CD4-positive, alpha-beta memory T cell (primary cell): ENCODE results near the gene JMJD8. TPM values are rescaled to one million over a fixed set of nuclear protein-coding genes. Genes with fewer than 3 reads are reported as not detected.

ENCODE experiments used
- CTCF ChIA-PET: fragments of 350-600 bp; sonication (Branson Sonifier 250); formaldehyde crosslinking; loops from one replicate; lab custom pipeline; 2021; ENCODE audit warnings: inconsistent platforms; ENCODE audit not compliant: partially characterized antibody; lab: Charles Lee
- POLR2A ChIA-PET: fragments of 350-600 bp; sonication (Branson Sonifier 250); formaldehyde crosslinking; loops from one replicate; lab custom pipeline; 2021; ENCODE audit not compliant: partially characterized antibody; lab: Charles Lee
- DNase-seq, 5 donors: peaks; one replicate each; pipeline versions ENCODE4 v3.0.0 to v3.0.0-alpha.2; 2020 to 2022; ENCODE audit warnings: mixed read lengths in 1 of 5
- H3K27ac ChIP-seq: one replicate; pipeline ENCODE4 v1.7.0; 2013; ENCODE audit warnings: low read depth, low read length
- H3K27me3 ChIP-seq: 2 replicates; pipeline ENCODE4 v1.7.0; 2013; ENCODE audit warnings: mild to moderate bottlenecking, low read length, moderate library complexity; ENCODE audit not compliant: insufficient read depth
- H3K36me3 ChIP-seq: 2 replicates; pipeline ENCODE4 v1.7.0; 2013; ENCODE audit warnings: mild to moderate bottlenecking, low read length, moderate library complexity; ENCODE audit not compliant: insufficient read depth
- H3K4me1 ChIP-seq: 2 replicates; pipeline ENCODE4 v1.7.0; 2013; ENCODE audit warnings: mild to moderate bottlenecking, low read length, moderate library complexity; ENCODE audit not compliant: insufficient read depth
- H3K4me3 ChIP-seq, 2 donors: one replicate each; pipeline ENCODE4 v1.7.0; 2013; ENCODE audit warnings: low read length in 2 of 2, mild to moderate bottlenecking in 1 of 2
- H3K9me3 ChIP-seq, 2 donors: one replicate each; pipeline ENCODE4 v1.7.0; 2013; ENCODE audit warnings: low read length in 2 of 2, control low read depth in 1 of 2; ENCODE audit not compliant: control insufficient read depth in 1 of 2
- H3K27ac Mint-ChIP-seq, 7 donors: one replicate each; pipeline ENCODE4 v1.8.0; 2020 to 2021; ENCODE audit warnings: mixed read lengths in 7 of 7, mild to moderate bottlenecking in 6 of 7, inconsistent platforms in 3 of 7, moderate library complexity in 3 of 7
- H3K27me3 Mint-ChIP-seq, 2 donors: one replicate each; pipeline ENCODE4 v1.8.0; 2020 to 2021; ENCODE audit warnings: mixed read lengths in 2 of 2
- H3K36me3 Mint-ChIP-seq, 2 donors: one replicate each; pipeline ENCODE4 v1.8.0; 2020 to 2021; ENCODE audit warnings: mixed read lengths in 2 of 2, inconsistent platforms in 1 of 2, mild to moderate bottlenecking in 1 of 2
- H3K4me1 Mint-ChIP-seq, 4 donors: one replicate each; pipeline ENCODE4 v1.8.0; 2020 to 2021; ENCODE audit warnings: mixed read lengths in 4 of 4, mild to moderate bottlenecking in 1 of 4
- H3K4me3 Mint-ChIP-seq, 8 donors: one replicate each; pipeline ENCODE4 v1.8.0; 2020 to 2021; ENCODE audit warnings: mixed read lengths in 8 of 8, mild to moderate bottlenecking in 7 of 8, moderate library complexity in 6 of 8, inconsistent platforms in 3 of 8
- H3K9me3 Mint-ChIP-seq, 8 donors: one replicate each; pipeline ENCODE4 v1.8.0; 2020 to 2021; ENCODE audit warnings: mixed read lengths in 8 of 8, mild to moderate bottlenecking in 5 of 8, inconsistent platforms in 3 of 8, moderate library complexity in 1 of 8
- intact Hi-C: fragments of 100-400 bp; cut with micrococcal nuclease; formaldehyde crosslinking; loops from one replicate; pipeline ENCODE4 v1.15.1; 2023
- polyA plus RNA-seq, 2 donors: library from polyadenylated mRNA; unstranded; fragments of 300-500 nt; fragmentation: Illumina TruSeq; gene quantifications; one replicate each; pipeline ENCODE4 v1.2.3, GENCODE V29; 2021
- total RNA-seq, 2 experiments: library from RNA; stranded (reverse); gene quantifications; one replicate each; pipeline ENCODE4 v1.2.3, GENCODE V29; 2021

Gene JMJD8
- total and polyA plus RNA-seq, 4 experiments from 2014 or later = 43.9 to 60.3 (median 47.0) TPM

DNA sequence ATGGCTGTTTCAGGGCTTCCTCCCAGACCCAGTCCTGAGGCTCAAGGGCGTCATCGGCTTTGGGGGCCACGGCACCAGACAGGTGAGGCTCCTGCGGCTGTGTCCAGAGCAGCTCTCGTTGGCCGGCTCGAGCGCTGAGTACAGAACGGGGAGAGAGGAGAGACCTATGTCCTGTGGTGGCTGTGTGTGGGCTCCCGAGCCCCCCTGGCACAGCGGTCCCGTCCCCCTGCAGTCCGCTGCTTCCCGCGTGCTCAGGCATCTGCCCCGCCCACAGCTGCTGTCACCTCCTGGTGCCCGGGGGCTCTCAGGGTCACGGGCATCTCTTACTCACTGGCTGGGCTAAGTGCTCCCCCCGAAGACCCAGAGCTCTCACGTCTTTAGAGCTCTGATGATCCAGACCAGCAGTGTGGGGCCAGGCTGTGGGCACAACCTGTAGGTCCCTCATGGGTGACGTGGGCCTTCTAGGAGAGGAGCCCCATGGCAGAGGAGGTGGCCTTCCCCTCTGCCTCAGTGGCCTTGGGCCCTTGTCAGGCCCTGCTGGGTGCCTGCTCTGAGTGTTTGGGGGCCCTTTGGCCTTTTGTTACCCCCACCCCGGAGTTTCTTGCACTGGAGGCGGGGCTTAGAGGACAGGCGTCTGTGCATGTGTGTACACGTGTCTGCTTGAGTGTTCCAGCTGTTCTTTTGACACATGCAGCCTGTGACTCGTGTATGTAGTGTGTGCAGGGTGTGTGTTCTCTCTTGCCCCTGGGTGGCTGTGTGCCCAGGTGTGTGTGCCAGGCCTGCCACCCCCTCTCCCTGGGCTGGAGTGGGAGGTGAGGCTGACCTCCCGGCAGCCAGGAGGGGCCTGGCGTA lies 31.5 kb downstream of the JMJD8 start:
- no peaks in the 10 kb centered on the region for H3K36me3 Mint-ChIP-seq
- intact Hi-C loops = no loop called here
- Histone ChIP-seq H3K4me1 (peaks cover 11% of the 10 kb centered on the region), H3K27ac (no peak overlapping the region), H3K9me3 (no peaks in the 10 kb centered on the region), H3K36me3 (no peaks in the 10 kb centered on the region), H3K4me3 (no peak overlapping the region), H3K27me3 (no peaks in the 10 kb centered on the region)
- no peak overlapping the region for H3K4me3 Mint-ChIP-seq
- DNase-seq = no peak
- no peaks in the 10 kb centered on the region for H3K27me3 Mint-ChIP-seq
- ChIA-PET CTCF (interaction anchor here (2.2 kb wide), 1 partner anchor 15 kb away, joined by 6 read pairs; the partner anchor contains the start of gene RHOT2), POLR2A (interaction anchor here (1.5 kb wide), 1 partner anchor 28 kb away, joined by 5 read pairs; the partner anchor contains the start of gene STUB1)
- peak overlapping the region in 1 of 7 donors; percentile 30 for H3K27ac Mint-ChIP-seq
- peaks cover 0 to 15% (median 7%) of the 10 kb centered on the region in 4 donors for H3K4me1 Mint-ChIP-seq
- H3K9me3 Mint-ChIP-seq = no peaks in the 10 kb centered on the region

DNA sequence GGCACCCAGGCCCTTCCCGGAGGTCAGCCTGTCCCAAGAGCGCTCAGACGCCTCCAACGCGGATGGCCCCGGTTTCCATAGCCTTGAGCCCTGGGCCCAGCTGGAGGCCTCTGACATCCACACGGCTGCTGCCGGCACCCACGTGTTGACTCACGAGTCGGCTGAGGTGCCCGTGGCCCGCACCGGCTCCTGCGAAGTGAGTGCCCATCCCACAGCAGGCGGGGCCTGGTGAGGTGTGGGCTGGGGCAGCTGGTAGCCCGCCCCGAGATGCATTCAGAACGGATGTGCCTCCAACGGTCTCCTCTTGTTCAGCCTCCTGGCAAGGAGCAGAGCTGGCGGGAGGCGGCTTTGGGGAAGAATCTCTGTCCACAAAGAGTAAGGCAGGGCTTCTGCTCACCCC lies 32.3 kb downstream of the JMJD8 start:
- H3K4me1 ChIP-seq = peaks cover 14% of the 10 kb centered on the region
- no peak overlapping the region for H3K27ac ChIP-seq
- H3K27me3 ChIP-seq = no peaks in the 10 kb centered on the region
- no peak for DNase-seq
- peak overlapping the region in 1 of 8 donors; percentile 43 for H3K4me3 Mint-ChIP-seq
- H3K36me3 Mint-ChIP-seq = no peaks in the 10 kb centered on the region
- H3K9me3 Mint-ChIP-seq = no peaks in the 10 kb centered on the region
- H3K27me3 Mint-ChIP-seq = no peaks in the 10 kb centered on the region
- H3K4me1 Mint-ChIP-seq = peaks cover 0 to 20% (median 7%) of the 10 kb centered on the region in 4 donors
- H3K27ac Mint-ChIP-seq = no peak overlapping the region
- no peaks in the 10 kb centered on the region for H3K36me3 ChIP-seq
- H3K4me3 ChIP-seq = no peak overlapping the region
- POLR2A ChIA-PET = interaction anchor here (1.0 to 1.5 kb wide), 2 partner anchors 29 to 32 kb away, joined by 3 to 5 read pairs; partner anchors contain the start of genes JMJD8 and STUB1
- CTCF ChIA-PET = no interaction called here
- no peaks in the 10 kb centered on the region for H3K9me3 ChIP-seq
- intact Hi-C loops = no loop called here

DNA sequence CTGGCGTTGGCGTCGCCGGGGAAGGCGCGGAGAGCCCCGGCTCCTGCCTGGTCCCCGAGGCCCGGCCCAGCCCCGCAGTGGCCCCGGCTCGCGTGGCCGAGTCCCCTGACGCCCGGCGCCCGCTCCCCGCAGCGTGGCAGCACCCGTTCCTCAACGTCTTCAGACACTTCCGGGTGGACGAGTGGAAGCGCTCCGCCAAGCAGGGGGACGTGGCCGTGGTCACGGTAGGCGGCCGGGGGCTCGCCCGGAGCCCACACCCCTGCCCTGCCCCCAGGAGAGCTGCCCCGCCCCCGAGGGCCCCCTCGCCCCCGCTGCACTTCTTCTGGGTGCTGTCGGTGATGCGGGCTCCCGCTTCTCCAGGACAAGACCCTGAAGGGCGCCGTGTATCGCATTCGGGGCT lies 34.5 kb downstream of the JMJD8 start:
- DNase-seq = no peak
- peak overlapping the region in 1 of 2 donors; percentile 53 for H3K4me3 ChIP-seq
- peak overlapping the region in 4 of 7 donors; percentile 36 to 70 (median 40) for H3K27ac Mint-ChIP-seq
- CTCF ChIA-PET = interaction anchor here (0.8 kb wide), 2 partner anchors 13 to 18 kb away, joined by 3 to 4 read pairs; no protein-coding TSS in a partner anchor
- no peaks in the 10 kb centered on the region for H3K9me3 ChIP-seq
- no peaks in the 10 kb centered on the region for H3K36me3 ChIP-seq
- peaks cover 14% of the 10 kb centered on the region for H3K4me1 ChIP-seq
- peak overlapping the region; percentile 79 for H3K27ac ChIP-seq
- H3K4me1 Mint-ChIP-seq = peaks cover 0 to 24% (median 8%) of the 10 kb centered on the region in 4 donors
- POLR2A ChIA-PET = interaction anchor here (0.7 to 2.7 kb wide), 8 partner anchors 10 to 46 kb away, joined by 3 to 23 read pairs (median 8); partner anchors contain the start of genes METTL26, RHOT2 and STUB1
- peak overlapping the region; percentile 47 to 79 (median 64) for H3K4me3 Mint-ChIP-seq
- no peaks in the 10 kb centered on the region for H3K27me3 ChIP-seq
- intact Hi-C loops = loop anchor here (1.0 to 5.0 kb wide), 4 partner anchors 13 to 138 kb away; partner anchors contain the start of genes CHTF18, JMJD8, METTL26 and RHOT2
- H3K36me3 Mint-ChIP-seq = no peaks in the 10 kb centered on the region
- H3K27me3 Mint-ChIP-seq = no peaks in the 10 kb centered on the region
- no peaks in the 10 kb centered on the region for H3K9me3 Mint-ChIP-seq

DNA sequence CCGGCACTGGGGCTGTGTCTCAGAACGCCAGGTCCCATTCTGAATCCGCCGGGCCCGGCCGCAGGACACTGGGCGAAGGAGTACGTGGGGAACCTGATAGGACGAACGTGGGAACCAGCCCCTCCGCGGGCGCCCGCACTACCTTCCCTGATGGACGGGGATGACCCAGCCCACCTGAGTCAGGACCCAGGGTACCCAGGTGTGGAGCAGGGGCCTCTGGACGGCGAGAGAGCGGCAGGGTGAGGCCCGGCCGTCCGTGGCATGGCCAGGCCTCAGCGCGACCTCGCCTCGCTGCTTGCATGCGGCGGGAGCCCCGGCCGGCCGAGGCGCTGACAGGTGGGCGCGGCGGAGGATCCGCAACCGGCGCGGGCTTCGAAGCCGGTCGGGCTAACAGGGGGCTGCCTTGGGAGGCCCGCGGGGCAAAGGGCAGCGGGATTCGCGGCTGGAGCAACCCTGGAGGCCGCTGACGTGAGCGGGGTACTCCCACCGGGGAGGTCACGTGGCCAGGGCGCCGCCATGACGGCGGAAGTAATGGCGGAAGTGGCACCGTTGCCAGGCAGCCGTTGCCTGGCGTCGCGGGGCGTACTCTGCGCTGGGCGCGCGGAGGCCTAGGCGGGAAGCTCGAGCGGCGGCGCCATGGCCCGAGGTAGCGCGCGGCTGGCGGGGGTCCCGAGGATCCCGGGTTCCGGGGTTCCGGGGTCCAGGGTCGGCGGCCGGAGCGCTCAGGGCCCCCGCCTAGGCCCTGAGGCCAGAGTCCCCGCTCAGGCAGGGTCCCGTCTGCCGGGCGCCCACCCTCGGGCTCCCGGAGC lies 35.1 kb downstream of the JMJD8 start, which contains the start of gene WDR90:
WDR90 (plus strand) TSS at position 585 of the 809 bp plus-strand sequence; CDS start at position 637, 52 bp downstream.
- H3K27me3 ChIP-seq = no peaks in the 10 kb centered on the region
- Mint-ChIP-seq H3K27ac (peak within 1 kb of the TSS; percentile 68 to 92 (median 87)), H3K9me3 (no peaks in the 10 kb centered on the region), H3K36me3 (no peaks in the 10 kb centered on the region), H3K4me3 (peak within 1 kb of the TSS; percentile 60 to 82 (median 76)), H3K27me3 (no peaks in the 10 kb centered on the region), H3K4me1 (peaks cover 0 to 30% (median 8%) of the 10 kb centered on the region in 4 donors)
- H3K27ac ChIP-seq = peak within 1 kb of the TSS; percentile 79
- ChIA-PET POLR2A (interaction anchor here (0.7 to 2.7 kb wide), 10 partner anchors 9 to 47 kb away, joined by 3 to 23 read pairs (median 8); partner anchors contain the start of genes JMJD8, METTL26, RHOT2 and STUB1), CTCF (interaction anchor here (0.8 to 1.5 kb wide), 3 partner anchors 12 to 18 kb away, joined by 3 to 8 read pairs (median 4); partner anchors contain the start of gene METTL26)
- peak; percentile 88 to 93 (median 90) for DNase-seq
- peak within 1 kb of the TSS; percentile 3 to 53 for H3K4me3 ChIP-seq
- intact Hi-C loops = loop anchor here (1.0 to 5.0 kb wide), 4 partner anchors 13 to 138 kb away; partner anchors contain the start of genes CHTF18, JMJD8, METTL26 and RHOT2
- H3K9me3 ChIP-seq = no peaks in the 10 kb centered on the region
- peaks cover 14% of the 10 kb centered on the region for H3K4me1 ChIP-seq
- H3K36me3 ChIP-seq = no peaks in the 10 kb centered on the region

DNA sequence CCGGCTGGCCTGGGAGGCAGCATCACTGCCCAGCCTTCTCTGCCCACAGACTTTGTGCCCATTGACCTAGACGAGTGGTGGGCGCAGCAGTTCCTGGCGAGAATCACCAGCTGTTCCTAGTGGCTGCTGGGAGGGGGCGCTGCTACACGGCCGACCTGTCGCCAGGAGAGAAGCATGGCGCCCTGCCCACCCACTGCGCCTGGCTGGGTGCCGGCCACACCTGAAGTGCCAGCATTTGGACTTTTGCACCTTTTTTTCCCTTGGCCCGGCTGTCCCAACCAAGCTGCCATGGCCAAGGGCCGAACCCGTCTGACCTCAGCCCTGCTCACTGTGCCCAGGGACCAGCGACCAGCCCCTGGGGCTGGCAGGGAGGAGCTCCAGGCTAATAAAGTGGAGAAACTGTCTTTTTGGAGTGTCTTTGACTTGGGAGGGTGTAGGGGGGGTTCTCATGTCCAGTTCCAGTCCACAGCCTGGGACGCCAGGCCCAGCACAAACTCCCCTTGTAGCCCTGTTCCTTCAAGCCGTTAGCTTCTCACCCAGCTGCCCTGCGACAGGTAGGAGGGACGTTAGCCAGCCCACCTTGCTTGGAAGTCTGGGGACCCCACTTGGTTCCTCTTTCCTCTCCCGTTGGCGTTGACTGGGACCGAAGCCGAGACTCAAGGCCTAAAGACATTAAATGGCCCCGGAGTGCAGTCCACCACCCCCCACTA lies 35.9 kb downstream of the JMJD8 start:
- Histone ChIP-seq H3K27ac (peak overlapping the region; percentile 79), H3K9me3 (no peaks in the 10 kb centered on the region), H3K4me3 (peak overlapping the region; percentile 3 to 53), H3K4me1 (peaks cover 15% of the 10 kb centered on the region), H3K27me3 (no peaks in the 10 kb centered on the region), H3K36me3 (no peaks in the 10 kb centered on the region)
- ChIA-PET CTCF (interaction anchor here (1.5 kb wide), 1 partner anchor 12 kb away, joined by 8 read pairs; the partner anchor contains the start of gene METTL26), POLR2A (interaction anchor here (0.6 to 2.3 kb wide), 9 partner anchors 10 to 47 kb away, joined by 3 to 12 read pairs (median 6); partner anchors contain the start of genes JMJD8, METTL26, STUB1 and WDR24)
- H3K36me3 Mint-ChIP-seq = no peaks in the 10 kb centered on the region
- H3K9me3 Mint-ChIP-seq = no peaks in the 10 kb centered on the region
- peaks cover 0 to 36% (median 8%) of the 10 kb centered on the region in 4 donors for H3K4me1 Mint-ChIP-seq
- peak in 3 of 5 donors; percentile 24 to 30 (median 26) for DNase-seq
- no peaks in the 10 kb centered on the region for H3K27me3 Mint-ChIP-seq
- intact Hi-C loops = loop anchor here (2.0 to 5.0 kb wide), 3 partner anchors 21 to 139 kb away; partner anchors contain the start of genes CHTF18, JMJD8, RHOT2 and RPUSD1
- peak overlapping the region; percentile 60 to 82 (median 71) for H3K4me3 Mint-ChIP-seq
- H3K27ac Mint-ChIP-seq = peak overlapping the region; percentile 64 to 92 (median 87)
